Ishikawa (cell line): ENCODE measurements around the gene SDK2.

Source experiments
- CEBPB ChIP-seq: IDR thresholded peaks from 2 replicates; pipeline ENCODE4 v1.6.1; 2012
- CREB1 ChIP-seq: IDR thresholded peaks from 2 replicates; pipeline ENCODE4 v1.6.1; 2012; ENCODE audit warnings: low read depth
- EGR1 ChIP-seq: IDR thresholded peaks from 2 replicates; pipeline ENCODE4 v1.6.1; 2012
- EP300 ChIP-seq: IDR thresholded peaks from 2 replicates; pipeline ENCODE4 v1.6.1; 2012; ENCODE audit warnings: borderline replicate concordance
- FOXM1 ChIP-seq: IDR thresholded peaks from 2 replicates; pipeline ENCODE4 v1.6.1; 2012; ENCODE audit warnings: low read depth, borderline replicate concordance
- NFIC ChIP-seq: IDR thresholded peaks from 2 replicates; pipeline ENCODE4 v1.6.1; 2012
- RAD21 ChIP-seq: IDR thresholded peaks from 2 replicates; pipeline ENCODE4 v1.6.1; 2012; ENCODE audit warnings: low read depth
- TAF1 ChIP-seq: IDR thresholded peaks from 2 replicates; pipeline ENCODE4 v1.6.1; 2012; ENCODE audit warnings: low read depth, mild to moderate bottlenecking
- TCF12 ChIP-seq: IDR thresholded peaks from 2 replicates; pipeline ENCODE4 v1.6.1; 2012; ENCODE audit warnings: low read depth
- TEAD4 ChIP-seq: IDR thresholded peaks from 2 replicates; pipeline ENCODE4 v1.6.1; 2012
- YY1 ChIP-seq: IDR thresholded peaks from 2 replicates; pipeline ENCODE4 v1.6.1; 2012; ENCODE audit warnings: low read depth
- ZBTB7A ChIP-seq: IDR thresholded peaks from 2 replicates; pipeline ENCODE4 v1.6.1; 2012; ENCODE audit warnings: low read depth
- TF ChIP-seq, protein P1 (sequence below): IDR thresholded peaks from 2 replicates; pipeline ENCODE4 v1.6.1; 2012; ENCODE audit warnings: low read depth, mild to moderate bottlenecking
- TF ChIP-seq, protein P2 (sequence below): IDR thresholded peaks from 2 replicates; pipeline ENCODE4 v1.6.1; 2012
- TF ChIP-seq, protein P3 (sequence below): IDR thresholded peaks from 2 replicates; pipeline ENCODE4 v1.6.1; 2012

Gene SDK2

DNA sequence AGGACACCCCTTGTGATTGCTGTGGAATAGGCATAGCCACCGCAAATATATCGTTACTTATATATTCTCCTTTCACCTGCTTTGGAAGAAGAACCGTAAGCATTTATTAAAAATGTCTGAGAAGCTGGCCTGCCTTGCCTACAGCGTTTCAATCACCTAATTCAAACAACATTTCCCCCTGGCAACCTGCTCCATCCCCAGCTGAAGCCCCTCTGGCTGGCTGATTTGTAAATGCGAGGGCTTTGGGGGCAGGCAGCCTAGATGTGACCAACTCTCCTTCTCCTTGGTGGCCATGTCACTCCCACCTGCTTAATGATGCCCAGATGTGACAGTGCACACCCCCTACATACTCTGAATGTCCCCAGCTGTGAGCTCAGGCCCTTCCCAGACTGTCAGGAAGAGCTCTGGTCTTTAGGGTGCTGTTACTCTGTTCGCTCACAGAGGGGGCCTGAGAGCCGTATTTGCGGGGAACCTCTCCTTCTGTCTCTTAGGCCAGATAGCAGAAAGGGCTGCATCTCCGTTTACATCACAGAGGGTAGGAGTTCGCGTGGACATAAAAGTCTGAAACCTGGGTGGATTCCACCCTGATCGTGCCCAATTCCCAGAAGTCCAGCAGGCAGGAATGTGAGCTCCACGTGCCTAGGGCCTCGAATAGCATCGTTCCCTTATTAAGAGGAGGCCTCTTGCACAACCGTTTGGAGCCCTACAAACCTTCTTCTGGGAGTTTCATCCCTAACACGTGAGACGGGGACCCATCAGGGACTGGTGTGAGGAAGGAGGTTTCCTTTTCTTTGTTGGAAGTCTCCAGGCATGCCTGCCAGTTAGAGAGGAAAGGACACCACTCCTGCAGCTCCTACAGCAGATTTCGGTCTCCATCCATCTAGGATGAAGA lies 2.4 kb upstream of the SDK2 start:
- TF ChIP-seq EGR1 (no peak), RAD21 (no peak), EP300 (no peak), CEBPB (no peak), ZBTB7A (no peak), FOXM1 (no peak), YY1 (no peak), NFIC (no peak), CREB1 (no peak)
- TF ChIP-seq, protein P1, sequence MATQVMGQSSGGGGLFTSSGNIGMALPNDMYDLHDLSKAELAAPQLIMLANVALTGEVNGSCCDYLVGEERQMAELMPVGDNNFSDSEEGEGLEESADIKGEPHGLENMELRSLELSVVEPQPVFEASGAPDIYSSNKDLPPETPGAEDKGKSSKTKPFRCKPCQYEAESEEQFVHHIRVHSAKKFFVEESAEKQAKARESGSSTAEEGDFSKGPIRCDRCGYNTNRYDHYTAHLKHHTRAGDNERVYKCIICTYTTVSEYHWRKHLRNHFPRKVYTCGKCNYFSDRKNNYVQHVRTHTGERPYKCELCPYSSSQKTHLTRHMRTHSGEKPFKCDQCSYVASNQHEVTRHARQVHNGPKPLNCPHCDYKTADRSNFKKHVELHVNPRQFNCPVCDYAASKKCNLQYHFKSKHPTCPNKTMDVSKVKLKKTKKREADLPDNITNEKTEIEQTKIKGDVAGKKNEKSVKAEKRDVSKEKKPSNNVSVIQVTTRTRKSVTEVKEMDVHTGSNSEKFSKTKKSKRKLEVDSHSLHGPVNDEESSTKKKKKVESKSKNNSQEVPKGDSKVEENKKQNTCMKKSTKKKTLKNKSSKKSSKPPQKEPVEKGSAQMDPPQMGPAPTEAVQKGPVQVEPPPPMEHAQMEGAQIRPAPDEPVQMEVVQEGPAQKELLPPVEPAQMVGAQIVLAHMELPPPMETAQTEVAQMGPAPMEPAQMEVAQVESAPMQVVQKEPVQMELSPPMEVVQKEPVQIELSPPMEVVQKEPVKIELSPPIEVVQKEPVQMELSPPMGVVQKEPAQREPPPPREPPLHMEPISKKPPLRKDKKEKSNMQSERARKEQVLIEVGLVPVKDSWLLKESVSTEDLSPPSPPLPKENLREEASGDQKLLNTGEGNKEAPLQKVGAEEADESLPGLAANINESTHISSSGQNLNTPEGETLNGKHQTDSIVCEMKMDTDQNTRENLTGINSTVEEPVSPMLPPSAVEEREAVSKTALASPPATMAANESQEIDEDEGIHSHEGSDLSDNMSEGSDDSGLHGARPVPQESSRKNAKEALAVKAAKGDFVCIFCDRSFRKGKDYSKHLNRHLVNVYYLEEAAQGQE = no peak
- TF ChIP-seq, protein P2, sequence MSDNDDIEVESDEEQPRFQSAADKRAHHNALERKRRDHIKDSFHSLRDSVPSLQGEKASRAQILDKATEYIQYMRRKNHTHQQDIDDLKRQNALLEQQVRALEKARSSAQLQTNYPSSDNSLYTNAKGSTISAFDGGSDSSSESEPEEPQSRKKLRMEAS = no peak

DNA sequence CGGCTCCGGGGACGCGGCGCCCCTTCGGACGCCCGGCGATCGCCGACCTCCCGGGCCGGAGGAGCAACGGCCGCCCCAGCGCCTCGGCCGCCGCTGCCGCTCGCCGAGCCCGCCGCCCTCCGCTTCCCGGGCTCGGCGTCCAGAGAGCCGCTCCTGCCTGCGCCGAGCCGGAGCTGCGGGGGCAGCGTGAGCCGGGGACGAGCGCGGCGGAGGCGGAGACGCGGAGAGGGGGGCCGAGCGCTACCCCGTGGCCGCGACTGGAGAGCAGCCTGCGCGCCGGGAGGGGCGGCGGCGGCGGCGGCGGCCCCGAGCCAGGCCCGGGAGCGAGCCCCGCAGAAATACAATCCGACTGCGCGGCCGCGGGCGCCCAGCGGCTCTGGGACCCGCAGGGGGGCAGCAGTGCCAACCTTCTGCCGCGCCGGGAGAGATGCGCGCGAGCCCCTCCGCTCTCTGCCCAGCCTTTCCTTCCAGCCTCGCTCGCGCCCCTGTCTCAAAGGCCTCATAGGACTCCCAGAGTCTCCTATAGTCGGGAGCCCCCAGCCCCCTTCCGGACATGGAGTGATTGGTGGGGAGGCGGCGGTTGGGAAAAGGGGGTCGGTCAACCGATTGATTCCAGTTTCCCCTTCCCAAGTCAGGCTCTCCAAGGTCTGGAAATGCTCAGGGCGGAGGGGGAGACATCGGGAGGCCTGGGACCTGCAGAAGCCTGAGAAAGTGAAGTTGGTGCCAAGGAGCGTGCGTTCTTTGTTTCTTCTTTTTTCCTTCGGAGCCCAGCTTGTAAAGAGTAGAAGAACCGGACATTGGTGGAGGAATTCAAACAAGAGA lies 1.0 kb upstream of the SDK2 start:
- TF ChIP-seq EGR1 = peak; percentile 24; the same call in 1 of the 2 replicates
- TF ChIP-seq EP300 = 0 out of 2 replicates have a peak, but pooled peaks have one; percentile 24
- TF ChIP-seq CREB1 = no peak

DNA sequence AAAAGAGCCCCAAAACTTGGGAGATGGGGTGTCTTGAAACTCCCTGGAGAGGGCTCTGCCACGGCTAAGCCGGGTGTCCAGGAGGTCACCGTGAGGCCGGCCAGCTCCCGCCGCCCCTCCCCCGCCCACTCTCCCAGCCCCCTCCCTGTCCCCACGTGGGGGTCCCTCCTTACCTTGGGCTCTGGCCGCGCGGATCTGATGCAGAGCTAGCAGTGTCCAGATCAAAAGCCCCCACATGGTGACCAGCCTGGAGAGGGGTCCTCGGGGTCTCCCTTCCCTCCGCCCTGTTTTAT lies 447 bp downstream of the SDK2 start:
- no peak; the same call in 1 of the 2 replicates for TF ChIP-seq ZBTB7A
- TF ChIP-seq TEAD4 = no peak
- no peak for TF ChIP-seq EP300
- TF ChIP-seq YY1 = no peak

DNA sequence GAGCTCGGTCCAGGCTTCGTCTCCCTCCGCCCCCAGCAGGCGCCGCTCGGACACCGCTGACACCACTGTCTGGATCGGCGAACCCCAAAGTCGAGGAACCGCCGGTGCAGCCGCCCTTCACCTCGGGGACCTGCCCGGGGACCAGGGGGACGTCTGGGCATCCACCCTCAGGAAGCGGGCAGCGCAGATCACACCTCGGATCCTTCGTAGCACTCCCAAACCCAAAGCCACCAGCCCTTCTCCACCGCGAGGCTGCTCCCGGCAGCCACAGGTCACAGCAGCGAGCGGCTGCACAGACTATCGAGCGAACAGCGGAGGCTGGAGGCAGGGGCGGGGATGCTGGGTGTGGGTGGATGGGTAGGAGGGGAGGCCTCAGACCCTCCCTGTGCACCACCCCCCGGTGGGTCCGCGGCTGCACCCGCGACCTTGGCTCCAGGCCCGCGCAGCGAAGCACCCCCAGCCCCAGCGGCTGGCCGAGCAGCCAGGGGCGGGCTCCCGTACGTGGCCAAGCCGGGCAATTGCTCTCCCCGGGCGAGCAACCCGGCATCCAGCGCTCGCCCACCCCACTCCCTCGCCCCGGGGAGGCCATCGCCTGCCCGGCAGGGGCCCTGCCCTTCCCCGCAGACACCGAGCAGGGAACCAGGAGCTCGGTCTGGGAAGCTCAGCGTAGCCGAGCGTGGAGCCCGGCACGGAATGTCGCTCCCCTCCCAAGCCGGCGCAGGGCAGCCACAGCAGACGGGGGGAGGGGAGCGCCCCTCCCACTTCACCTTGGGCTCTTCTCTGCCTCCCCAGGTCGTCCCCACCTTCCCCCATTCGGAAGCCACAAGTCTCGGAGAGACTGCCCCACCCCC lies 1.0 kb downstream of the SDK2 start:
- TF ChIP-seq, protein P3, sequence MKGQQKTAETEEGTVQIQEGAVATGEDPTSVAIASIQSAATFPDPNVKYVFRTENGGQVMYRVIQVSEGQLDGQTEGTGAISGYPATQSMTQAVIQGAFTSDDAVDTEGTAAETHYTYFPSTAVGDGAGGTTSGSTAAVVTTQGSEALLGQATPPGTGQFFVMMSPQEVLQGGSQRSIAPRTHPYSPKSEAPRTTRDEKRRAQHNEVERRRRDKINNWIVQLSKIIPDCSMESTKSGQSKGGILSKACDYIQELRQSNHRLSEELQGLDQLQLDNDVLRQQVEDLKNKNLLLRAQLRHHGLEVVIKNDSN = no peak
- TF ChIP-seq, protein P2 = peak; percentile 22; the same call in 1 of the 2 replicates
- 0 out of 2 replicates have a peak, but pooled peaks have one; percentile 20 for TF ChIP-seq RAD21

DNA sequence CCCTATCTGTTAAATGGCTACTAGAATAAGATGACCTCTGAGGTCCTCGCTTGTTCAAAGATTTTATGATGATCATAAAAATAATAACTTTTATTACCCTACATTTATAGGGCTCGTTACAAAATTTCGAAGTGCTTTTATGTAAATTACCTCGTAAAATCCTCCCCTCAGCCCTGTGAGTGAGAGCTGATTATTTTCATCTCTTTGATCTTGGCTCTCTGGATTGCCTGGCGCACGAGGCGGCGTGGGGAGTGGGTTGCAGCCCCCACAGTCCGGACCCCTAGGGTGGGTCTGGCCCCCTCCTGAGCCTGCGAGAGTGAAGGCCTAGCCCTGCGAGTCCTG lies 1.6 kb downstream of the SDK2 start:
- TF ChIP-seq TAF1 (no peak), ZBTB7A (no peak), RAD21 (no peak), EGR1 (no peak), FOXM1 (no peak), TEAD4 (no peak), EP300 (no peak), CREB1 (no peak), CEBPB (no peak), NFIC (no peak)
- TF ChIP-seq, protein P3 = no peak

DNA sequence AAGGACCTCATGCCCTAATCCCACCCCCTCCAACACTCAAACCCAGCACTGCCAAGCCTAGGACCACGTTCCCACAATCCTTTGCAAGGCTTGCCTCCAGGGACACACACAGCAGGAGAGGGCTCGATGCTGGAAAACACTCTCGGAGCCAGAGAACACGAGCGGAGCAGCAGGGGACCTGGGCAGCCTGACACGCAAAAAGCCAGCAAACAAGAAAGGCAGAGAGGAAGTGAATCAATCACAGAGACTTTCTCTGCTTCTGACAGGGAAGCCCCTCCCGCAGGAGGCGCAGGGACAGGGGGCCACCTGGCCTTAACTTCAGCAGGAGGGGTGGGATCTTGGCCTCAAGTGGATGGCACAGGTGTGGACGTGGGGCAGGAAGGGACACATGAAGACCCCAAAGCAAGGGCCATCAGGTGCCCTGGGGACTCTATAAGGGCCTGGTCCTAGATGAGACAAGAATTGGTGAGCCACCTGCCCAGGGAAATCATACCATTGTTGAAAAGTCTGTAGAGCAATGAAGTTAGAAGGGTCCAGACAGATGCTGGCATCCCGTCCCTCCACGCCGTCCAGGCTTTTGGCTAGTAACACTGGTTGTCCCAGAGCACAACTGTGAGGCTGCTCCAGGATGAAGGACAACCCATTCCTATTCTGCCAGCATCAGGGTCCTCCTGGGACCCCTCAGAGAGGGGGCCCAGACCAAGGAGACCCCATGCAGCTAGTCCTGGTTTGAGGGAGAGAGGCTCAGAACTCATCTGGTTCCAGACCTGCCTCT lies 2.2 kb downstream of the SDK2 start:
- TF ChIP-seq, protein P2 = no peak
- no peak for TF ChIP-seq TAF1
- TF ChIP-seq TEAD4 = no peak
- TF ChIP-seq, protein P1 = no peak
- no peak for TF ChIP-seq NFIC
- TF ChIP-seq, protein P3 = no peak
- no peak for TF ChIP-seq FOXM1
- TF ChIP-seq CREB1 = no peak
- TF ChIP-seq EGR1 = no peak
- no peak for TF ChIP-seq CEBPB
- no peak for TF ChIP-seq TCF12
